Measurements from ENCODE around the gene BRD4. TPM values are rescaled to one million over a fixed set of nuclear protein-coding genes. Genes with fewer than 3 reads are reported as not detected.
A peak's percentile ranks its signal among the peaks of the same experiment; 100 is the strongest.
"Not testable (repeated sequence)": the region's sequence is repeated elsewhere in the genome, so short reads cannot be mapped to it uniquely, and the experiment has no call there.

The BRD4 gene
- polyA plus RNA-seq, 2 of the 4 experiments (the other 2 are of a cell fraction) = 8.3 to 22.5 TPM

DNA sequence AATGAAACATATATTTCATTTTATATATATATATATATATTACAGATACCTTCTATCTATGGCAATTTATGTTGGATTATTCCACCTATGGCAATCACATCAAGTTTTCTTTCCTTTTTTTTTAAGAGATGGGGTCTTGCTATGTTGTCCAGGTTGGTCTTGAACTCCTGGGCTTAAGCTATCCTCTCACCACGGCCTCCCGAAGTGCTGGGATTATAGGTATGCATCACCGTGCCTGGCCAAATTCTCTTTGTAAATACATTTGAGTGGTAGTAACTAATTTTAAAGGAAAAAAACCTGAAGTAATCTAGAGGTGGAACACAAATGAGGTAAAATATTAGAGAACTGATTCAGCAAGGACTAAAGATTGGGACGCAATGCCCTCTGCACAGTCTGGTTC is 21.6 kb upstream of the BRD4 start:
- no peak for FAIRE-seq
- TF ChIP-seq FOSB (CRISPR knock-in tag; IDR thresholded peaks at IDR 0.05) (no peak), NFE2L2 (conservative IDR thresholded peaks at IDR 0.05; ENCODE audit: low read length) (no peak), RNF2 (IDR thresholded peaks at IDR 0.05; ENCODE audit: borderline replicate concordance, low read depth) (no peak)
- no peak for ATAC-seq
- ChIA-PET CTCF (interaction anchor here (0.6 kb wide), 1 partner anchor 1280 kb away, joined by 3 read pairs; no protein-coding TSS in a partner anchor), POLR2A (no interaction called here)
- H3K4me3 ChIP-seq = no peak overlapping the region
- H3K4me1 ChIP-seq = peaks cover 4% of the 10 kb centered on the region
- no peaks in the 10 kb centered on the region for H3K9me3 ChIP-seq
- DNase-seq (ENCODE audit: low read depth in 1 of 2, low spot score in 1 of 2) = no peak
- no peak overlapping the region for H3K27ac ChIP-seq
- H3K4me2 ChIP-seq = no peak overlapping the region
- 96% methylated on average over 4 of the region's 4 CpGs for WGBS (ENCODE audit: missing lambda C conversion rate)

DNA sequence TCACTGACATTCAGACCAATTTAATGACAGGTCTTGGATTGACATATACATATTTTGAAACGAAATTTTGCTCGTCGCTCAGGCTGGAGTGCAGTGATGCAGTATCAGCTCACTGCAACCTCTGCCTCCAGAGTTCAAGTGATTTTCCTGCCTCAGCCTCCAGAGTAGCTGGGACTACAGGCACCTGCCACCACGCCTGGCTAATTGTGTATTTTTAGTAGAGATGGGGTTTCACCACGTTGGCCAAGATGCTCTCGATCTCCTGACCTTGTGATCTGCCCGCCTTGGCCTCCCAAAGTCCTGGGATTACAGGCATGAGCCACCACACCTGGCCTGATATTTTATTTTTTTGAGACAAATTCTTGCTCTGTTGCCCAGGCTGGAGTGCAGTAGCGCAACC is 20.2 kb upstream of the BRD4 start:
- WGBS (ENCODE audit: missing lambda C conversion rate) = 89% methylated on average over 8 of the region's 8 CpGs
- POLR2A ChIA-PET = interaction anchor here (1.7 kb wide), 1 partner anchor 26 kb away, joined by 3 read pairs; no protein-coding TSS in a partner anchor
- H3K27ac ChIP-seq; ATAC-seq; H3K4me3 ChIP-seq; H3K4me2 ChIP-seq; DNase-seq (ENCODE audit: low read depth in 1 of 2, low spot score in 1 of 2); FAIRE-seq; H3K9me3 ChIP-seq; H3K4me1 ChIP-seq; CTCF ChIA-PET: not testable (repeated sequence)

DNA sequence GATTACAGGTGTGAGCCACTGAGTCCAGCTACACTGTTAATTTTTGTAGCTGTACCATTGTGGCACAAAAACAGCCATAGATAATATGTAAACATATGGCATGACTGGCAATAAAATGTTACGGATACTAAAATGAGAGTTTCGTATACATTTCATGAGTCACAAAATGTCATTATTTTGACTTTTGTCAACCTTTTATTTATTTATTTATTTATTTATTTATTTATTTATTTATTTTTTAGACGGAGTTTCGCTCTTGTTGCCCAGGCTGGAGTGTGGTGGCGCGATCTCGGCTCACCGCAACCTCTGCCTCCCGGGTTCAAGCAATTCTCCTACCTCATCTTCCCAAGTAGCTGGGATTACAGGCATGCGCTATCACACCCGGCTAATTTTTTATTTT is 9.0 kb upstream of the BRD4 start:
- TF ChIP-seq ZC3H11A (IDR thresholded peaks at IDR 0.05) = peak; percentile 77
- POLR2A ChIA-PET; H3K4me1 ChIP-seq; CTCF ChIA-PET; ATAC-seq; H3K9me3 ChIP-seq; H3K4me3 ChIP-seq; FAIRE-seq; DNase-seq (ENCODE audit: low read depth in 1 of 2, low spot score in 1 of 2); H3K4me2 ChIP-seq; H3K27ac ChIP-seq: not testable (repeated sequence)
- WGBS (ENCODE audit: missing lambda C conversion rate) = 92% methylated on average over 11 of the region's 11 CpGs

DNA sequence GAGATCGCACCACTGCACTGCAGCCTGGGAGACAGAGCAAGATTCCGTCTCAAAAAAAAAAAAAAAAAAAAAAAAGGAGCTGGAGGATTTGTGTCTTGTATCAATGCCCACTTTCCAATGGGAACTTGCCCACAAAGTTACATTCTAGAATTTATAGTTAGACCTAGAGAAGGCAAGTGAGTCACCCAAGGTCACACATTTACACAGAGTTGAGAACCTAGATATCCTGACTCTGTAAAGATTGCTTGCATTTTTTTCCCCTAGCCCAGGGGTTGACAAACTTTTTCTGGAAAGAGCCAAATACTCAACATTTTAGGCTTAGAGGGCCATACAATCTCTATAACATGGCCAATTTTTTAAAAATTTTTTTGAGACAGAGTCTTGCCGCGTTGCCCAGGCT is 7.7 kb upstream of the BRD4 start:
- no peak for DNase-seq (ENCODE audit: low read depth in 1 of 2, low spot score in 1 of 2)
- Histone ChIP-seq H3K4me2 (no peak overlapping the region), H3K4me3 (no peak overlapping the region), H3K4me1 (0 out of 3 replicates have a peak, but pooled peaks cover 4% of the 10 kb centered on the region), H3K9me3 (no peaks in the 10 kb centered on the region), H3K27ac (no peak overlapping the region)
- no peak for ATAC-seq
- TF ChIP-seq CTCF (IDR thresholded peaks at IDR 0.05) (no peak), ZNF302 (CRISPR knock-in tag; IDR thresholded peaks at IDR 0.05) (no peak), CHD4 (IDR thresholded peaks at IDR 0.05; ENCODE audit: borderline replicate concordance) (no peak), JUN (IDR thresholded peaks at IDR 0.05) (no peak)
- CTCF ChIA-PET = no interaction called here
- POLR2A ChIA-PET = interaction anchor here (0.7 kb wide), 1 partner anchor 57 kb away, joined by 3 read pairs; no protein-coding TSS in a partner anchor
- 91% methylated on average over 4 of the region's 4 CpGs for WGBS (ENCODE audit: missing lambda C conversion rate)
- no peak for FAIRE-seq

DNA sequence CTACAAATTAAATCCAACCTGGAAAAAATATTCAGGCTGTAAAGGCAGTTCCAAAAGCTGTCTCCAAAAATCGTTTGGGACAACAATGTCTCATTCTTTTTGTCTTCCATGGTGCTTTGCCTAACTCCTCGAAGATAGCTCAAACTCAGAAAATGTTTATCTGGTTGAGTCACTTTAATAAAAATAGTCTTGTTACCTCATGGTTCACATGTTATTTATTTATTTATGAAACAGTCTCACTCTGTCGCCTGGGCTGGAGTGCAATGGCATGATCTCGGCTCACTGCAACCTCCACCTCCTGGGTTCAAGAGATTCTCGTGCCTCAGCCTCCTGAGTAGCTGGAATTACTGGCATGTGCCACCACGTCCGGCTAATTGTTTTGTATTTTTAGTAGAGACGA is 4.9 kb upstream of the BRD4 start:
- FAIRE-seq = no peak
- H3K27ac ChIP-seq = no peak overlapping the region
- CTCF ChIA-PET = interaction anchor here (1.1 to 1.4 kb wide), 2 partner anchors 22 to 160 kb away, joined by 3 to 4 read pairs; no protein-coding TSS in a partner anchor

GRCh38 chr19:15335992-15336391 is 3.7 kb upstream of the BRD4 start:
- ChIA-PET CTCF (interaction anchor here (1.1 kb wide), 1 partner anchor 159 kb away, joined by 3 read pairs; no protein-coding TSS in a partner anchor), POLR2A (interaction anchor here (0.9 kb wide), 1 partner anchor 43 kb away, joined by 3 read pairs; the partner anchor contains the start of gene AKAP8)
- not testable (repeated sequence) for DNase-seq (ENCODE audit: low read depth in 1 of 2, low spot score in 1 of 2); FAIRE-seq; H3K4me2 ChIP-seq; H3K27ac ChIP-seq; H3K9me3 ChIP-seq; ATAC-seq; H3K4me3 ChIP-seq
- 92% methylated on average over 7 of the region's 7 CpGs for WGBS (ENCODE audit: missing lambda C conversion rate)
- peaks cover 10% of the 10 kb centered on the region; the same call in 1 of the 3 replicates for H3K4me1 ChIP-seq

More for the DNA sequence above, 4.9 kb upstream of the BRD4 start:
- Histone ChIP-seq H3K9me3 (no peaks in the 10 kb centered on the region), H3K4me1 (peaks cover 10% of the 10 kb centered on the region; the same call in 1 of the 3 replicates), H3K4me2 (no peak overlapping the region), H3K4me3 (no peak overlapping the region)
- POLR2A ChIA-PET = no interaction called here
- ATAC-seq (no peak), DNase-seq (ENCODE audit: low read depth in 1 of 2, low spot score in 1 of 2) (no peak)
- WGBS (ENCODE audit: missing lambda C conversion rate) = 69% methylated on average over 8 of the region's 8 CpGs
- TF ChIP-seq TFCP2L1 (CRISPR knock-in tag; IDR thresholded peaks at IDR 0.05) = no peak
- TF ChIP-seq, protein P1, sequence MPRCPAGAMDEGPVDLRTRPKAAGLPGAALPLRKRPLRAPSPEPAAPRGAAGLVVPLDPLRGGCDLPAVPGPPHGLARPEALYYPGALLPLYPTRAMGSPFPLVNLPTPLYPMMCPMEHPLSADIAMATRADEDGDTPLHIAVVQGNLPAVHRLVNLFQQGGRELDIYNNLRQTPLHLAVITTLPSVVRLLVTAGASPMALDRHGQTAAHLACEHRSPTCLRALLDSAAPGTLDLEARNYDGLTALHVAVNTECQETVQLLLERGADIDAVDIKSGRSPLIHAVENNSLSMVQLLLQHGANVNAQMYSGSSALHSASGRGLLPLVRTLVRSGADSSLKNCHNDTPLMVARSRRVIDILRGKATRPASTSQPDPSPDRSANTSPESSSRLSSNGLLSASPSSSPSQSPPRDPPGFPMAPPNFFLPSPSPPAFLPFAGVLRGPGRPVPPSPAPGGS (IDR thresholded peaks at IDR 0.05) = no peak
- TF ChIP-seq RARB (CRISPR knock-in tag; IDR thresholded peaks at IDR 0.05) = no peak

Data from A549 (cell line).